GM12801 (cell line): Measurements from ENCODE around the gene CHST4.

Experiments used
- CTCF ChIP-seq: IDR thresholded peaks from one replicate; pipeline ENCODE4 v1.5.1; 2011; ENCODE audit warnings: control low read depth; ENCODE audit not compliant: insufficient read length; ENCODE audit errors: extremely low read depth

CHST4 gene

DNA sequence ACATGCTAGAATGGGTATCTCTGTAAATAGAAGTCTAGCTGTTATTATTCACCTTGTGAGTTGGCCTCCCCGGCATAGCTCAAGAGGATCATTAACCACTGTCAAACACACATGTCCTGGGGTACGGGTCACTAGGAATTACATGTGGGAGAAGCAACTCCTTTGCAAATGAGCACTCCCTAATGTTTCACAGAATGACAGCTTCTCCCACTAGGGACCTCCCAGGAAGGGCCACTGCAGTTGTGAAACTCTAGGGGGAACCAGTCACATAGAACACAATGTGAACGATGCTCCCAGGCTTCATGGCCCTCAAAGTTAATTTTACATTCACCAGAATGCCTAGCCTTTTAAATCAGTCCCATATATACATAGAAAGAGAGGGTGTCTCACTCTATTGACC, 24.7 kb upstream of the CHST4 start:
- TF ChIP-seq CTCF: no peak

- no peak for TF ChIP-seq CTCF
These were observed 21.3 kb upstream of the CHST4 start for GRCh38 chr16:71504901-71505300.

DNA sequence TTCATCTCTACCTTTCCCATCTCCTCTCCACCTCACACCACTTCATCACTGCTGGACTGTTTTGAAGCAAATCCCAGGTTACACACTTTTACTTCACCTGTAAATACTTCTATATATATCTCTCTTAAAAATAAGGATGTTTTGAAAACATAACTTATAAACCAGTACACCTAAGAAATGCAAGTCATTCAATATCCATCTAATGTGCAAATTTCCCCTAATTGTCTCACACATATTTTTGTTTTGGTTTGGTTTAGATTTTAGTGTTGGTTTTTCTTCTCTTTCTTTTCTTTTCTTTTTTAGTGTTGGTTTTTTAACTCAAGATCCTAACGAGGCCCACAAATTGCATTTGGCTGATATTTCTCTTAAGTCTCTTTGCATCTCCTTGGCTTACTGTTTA, 19.2 kb upstream of the CHST4 start:
- no peak for TF ChIP-seq CTCF

- no peak for TF ChIP-seq CTCF
These were observed 12.9 kb upstream of the CHST4 start for GRCh38 chr16:71513302-71513701.

- no peak for TF ChIP-seq CTCF
These were observed 11.8 kb upstream of the CHST4 start for GRCh38 chr16:71514476-71514875.

GRCh38 chr16:71515026-71515425, 11.2 kb upstream of the CHST4 start:
- TF ChIP-seq CTCF: no peak

GRCh38 chr16:71520550-71520949, 5.7 kb upstream of the CHST4 start:
- TF ChIP-seq CTCF: no peak
